Measurements from ENCODE around the gene AUTS2. TPM values are rescaled to one million over a fixed set of nuclear protein-coding genes. Genes with fewer than 3 reads are reported as not detected.

AUTS2 gene
- total and polyA plus RNA-seq, 2 experiments from 2014 or later: 3.0 to 4.4 TPM

GRCh38 chr7:69742237-69742636, 144.0 kb downstream of the AUTS2 start:
- Histone ChIP-seq H3K27ac (no peak overlapping the region), H3K79me2 (ENCODE audit: insufficient read depth) (no peaks in the 10 kb centered on the region), H3K4me1 (ENCODE audit: insufficient read depth) (no peaks in the 10 kb centered on the region), H3K36me3 (ENCODE audit: low read depth) (no peaks in the 10 kb centered on the region), H3K9me2 (ENCODE audit: insufficient read depth) (no peaks in the 10 kb centered on the region), H2AFZ (no peak overlapping the region), H4K20me1 (ENCODE audit: insufficient read depth) (no peaks in the 10 kb centered on the region), H3K27me3 (replicated peaks; ENCODE audit: insufficient read depth) (no peaks in the 10 kb centered on the region), H3K4me3 (no peak overlapping the region), H3K4me2 (ENCODE audit: unreplicated experiment) (no peak overlapping the region), H3K9ac (no peak overlapping the region), H3K9me3 (ENCODE audit: low read depth) (no peaks in the 10 kb centered on the region), H3F3A (ENCODE audit: insufficient read depth) (no peaks in the 10 kb centered on the region)
- DNase-seq: no peak
- TF ChIP-seq EZH2phosphoT487 (IDR thresholded peaks at IDR 0.05; ENCODE audit: insufficient read depth, low read depth) (no peak), EZH2 (IDR thresholded peaks at IDR 0.05; ENCODE audit: insufficient read depth, poor library complexity, severe bottlenecking) (no peak)
- in situ Hi-C loops (cut with MboI): no loop called here
- WGBS, 2 experiments (ENCODE audit: low coverage in 1 of 2, low lambda C conversion rate in 2 of 2, missing lambda C conversion rate in 2 of 2): 75 to 81% methylated on average over 1 of the region's 1 CpG

GRCh38 chr7:69743436-69743835, 145.2 kb downstream of the AUTS2 start:
- no peaks in the 10 kb centered on the region for H3K27me3 ChIP-seq (replicated peaks; ENCODE audit: insufficient read depth)
- no peak overlapping the region for H3K4me2 ChIP-seq (ENCODE audit: unreplicated experiment)
- H3K36me3 ChIP-seq (ENCODE audit: low read depth): no peaks in the 10 kb centered on the region
- no peaks in the 10 kb centered on the region for H3K9me3 ChIP-seq (ENCODE audit: low read depth)
- no peak overlapping the region for H3K4me3 ChIP-seq
- DNase-seq: no peak
- no peak for TF ChIP-seq EZH2phosphoT487 (IDR thresholded peaks at IDR 0.05; ENCODE audit: insufficient read depth, low read depth)
- no peak for TF ChIP-seq EZH2 (IDR thresholded peaks at IDR 0.05; ENCODE audit: insufficient read depth, poor library complexity, severe bottlenecking)
- no peak overlapping the region for H2AFZ ChIP-seq
- no peaks in the 10 kb centered on the region for H4K20me1 ChIP-seq (ENCODE audit: insufficient read depth)
- no peaks in the 10 kb centered on the region for H3K4me1 ChIP-seq (ENCODE audit: insufficient read depth)
- no peaks in the 10 kb centered on the region for H3K9me2 ChIP-seq (ENCODE audit: insufficient read depth)
- in situ Hi-C loops (cut with MboI): no loop called here
- no peak overlapping the region for H3K9ac ChIP-seq
- H3K79me2 ChIP-seq (ENCODE audit: insufficient read depth): no peaks in the 10 kb centered on the region
- H3K27ac ChIP-seq: no peak overlapping the region
- H3F3A ChIP-seq (ENCODE audit: insufficient read depth): no peaks in the 10 kb centered on the region
- 77 to 83% methylated on average over 2 of the region's 2 CpGs for WGBS, 2 experiments (ENCODE audit: low coverage in 1 of 2, low lambda C conversion rate in 2 of 2, missing lambda C conversion rate in 2 of 2)

GRCh38 chr7:69744026-69744425, 145.8 kb downstream of the AUTS2 start:
- no peak for TF ChIP-seq EZH2phosphoT487 (IDR thresholded peaks at IDR 0.05; ENCODE audit: insufficient read depth, low read depth)
- no peak for TF ChIP-seq EZH2 (IDR thresholded peaks at IDR 0.05; ENCODE audit: insufficient read depth, poor library complexity, severe bottlenecking)
- WGBS, 2 experiments (ENCODE audit: low coverage in 1 of 2, low lambda C conversion rate in 2 of 2, missing lambda C conversion rate in 2 of 2): 76 to 89% methylated on average over 4 of the region's 4 CpGs
- Histone ChIP-seq H4K20me1 (ENCODE audit: insufficient read depth) (no peaks in the 10 kb centered on the region), H2AFZ (no peak overlapping the region), H3K79me2 (ENCODE audit: insufficient read depth) (no peaks in the 10 kb centered on the region), H3K9ac (no peak overlapping the region), H3K4me3 (no peak overlapping the region), H3K9me3 (ENCODE audit: low read depth) (no peaks in the 10 kb centered on the region), H3K27me3 (replicated peaks; ENCODE audit: insufficient read depth) (no peaks in the 10 kb centered on the region), H3K36me3 (ENCODE audit: low read depth) (no peaks in the 10 kb centered on the region), H3K4me1 (ENCODE audit: insufficient read depth) (no peaks in the 10 kb centered on the region), H3K9me2 (ENCODE audit: insufficient read depth) (no peaks in the 10 kb centered on the region), H3F3A (ENCODE audit: insufficient read depth) (no peaks in the 10 kb centered on the region), H3K4me2 (ENCODE audit: unreplicated experiment) (no peak overlapping the region), H3K27ac (no peak overlapping the region)
- in situ Hi-C loops (cut with MboI): no loop called here
- no peak for DNase-seq

- Histone ChIP-seq H3F3A (ENCODE audit: insufficient read depth) (no peaks in the 10 kb centered on the region), H3K27ac (no peak overlapping the region), H3K9me3 (ENCODE audit: low read depth) (no peaks in the 10 kb centered on the region), H3K36me3 (ENCODE audit: low read depth) (no peaks in the 10 kb centered on the region), H3K27me3 (replicated peaks; ENCODE audit: insufficient read depth) (no peaks in the 10 kb centered on the region), H3K9me2 (ENCODE audit: insufficient read depth) (no peaks in the 10 kb centered on the region), H2AFZ (no peak overlapping the region), H3K4me2 (ENCODE audit: unreplicated experiment) (no peak overlapping the region), H3K4me3 (no peak overlapping the region), H3K79me2 (ENCODE audit: insufficient read depth) (no peaks in the 10 kb centered on the region), H3K9ac (no peak overlapping the region), H3K4me1 (ENCODE audit: insufficient read depth) (no peaks in the 10 kb centered on the region), H4K20me1 (ENCODE audit: insufficient read depth) (no peaks in the 10 kb centered on the region)
- no peak for DNase-seq
- WGBS, 2 experiments (ENCODE audit: low coverage in 1 of 2, low lambda C conversion rate in 2 of 2, missing lambda C conversion rate in 2 of 2): 67 to 72% methylated on average over 3 of the region's 3 CpGs
- TF ChIP-seq EZH2 (IDR thresholded peaks at IDR 0.05; ENCODE audit: insufficient read depth, poor library complexity, severe bottlenecking) (no peak), EZH2phosphoT487 (IDR thresholded peaks at IDR 0.05; ENCODE audit: insufficient read depth, low read depth) (no peak)
- in situ Hi-C loops (cut with MboI): no loop called here
Observed at GRCh38 chr7:69746383-69746782, 148.1 kb downstream of the AUTS2 start.

DNA sequence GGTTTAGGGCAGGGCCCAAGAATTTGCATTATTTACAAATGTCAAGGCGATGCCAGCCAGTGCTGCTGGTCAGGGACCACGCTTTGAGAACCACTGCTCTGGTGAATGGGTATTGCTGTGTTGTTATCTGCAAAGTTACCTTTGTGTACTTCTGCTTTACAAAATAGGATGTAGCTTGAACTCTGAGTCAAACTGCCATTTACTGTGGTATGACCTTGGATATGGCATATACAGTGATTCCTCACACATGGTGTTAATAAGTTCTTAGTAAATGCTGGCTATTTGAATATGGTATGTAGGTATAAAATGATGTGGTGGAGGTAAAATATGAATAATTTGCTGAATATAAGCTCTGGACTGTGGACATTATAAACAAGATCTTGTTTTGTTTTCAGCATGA, 148.9 kb downstream of the AUTS2 start:
- in situ Hi-C loops (cut with MboI): no loop called here
- Histone ChIP-seq H3K36me3 (ENCODE audit: low read depth) (no peaks in the 10 kb centered on the region), H3K4me1 (ENCODE audit: insufficient read depth) (no peaks in the 10 kb centered on the region), H3K27ac (no peak overlapping the region), H3K27me3 (replicated peaks; ENCODE audit: insufficient read depth) (no peaks in the 10 kb centered on the region), H4K20me1 (ENCODE audit: insufficient read depth) (no peaks in the 10 kb centered on the region), H3K4me3 (no peak overlapping the region), H3K4me2 (ENCODE audit: unreplicated experiment) (no peak overlapping the region), H2AFZ (no peak overlapping the region), H3K79me2 (ENCODE audit: insufficient read depth) (no peaks in the 10 kb centered on the region), H3K9me3 (ENCODE audit: low read depth) (no peaks in the 10 kb centered on the region), H3K9ac (no peak overlapping the region), H3F3A (ENCODE audit: insufficient read depth) (no peaks in the 10 kb centered on the region), H3K9me2 (ENCODE audit: insufficient read depth) (no peaks in the 10 kb centered on the region)
- DNase-seq: no peak
- 77 to 85% methylated on average over 2 of the region's 2 CpGs for WGBS, 2 experiments (ENCODE audit: low coverage in 1 of 2, low lambda C conversion rate in 2 of 2, missing lambda C conversion rate in 2 of 2)
- no peak for TF ChIP-seq EZH2phosphoT487 (IDR thresholded peaks at IDR 0.05; ENCODE audit: insufficient read depth, low read depth)
- TF ChIP-seq EZH2 (IDR thresholded peaks at IDR 0.05; ENCODE audit: insufficient read depth, poor library complexity, severe bottlenecking): no peak

Data from GM23248 (cell line).